Liver (tissue), 9 donors: ENCODE measurements around the gene PSEN1. TPM values are rescaled to one million over a fixed set of nuclear protein-coding genes. Genes with fewer than 3 reads are reported as not detected.

Experiments used
- DNase-seq: peaks from one replicate; pipeline ENCODE4 v3.0.0-alpha.2; 2017; ENCODE audit warnings: low spot score
- H3K27ac ChIP-seq, 2 donors: one replicate each; pipeline ENCODE4 v1.7.0; 2013; ENCODE audit warnings: inconsistent platforms in 2 of 2, low read length in 2 of 2, control low read depth in 1 of 2, low read depth in 1 of 2, mild to moderate bottlenecking in 1 of 2
- H3K27me3 ChIP-seq, 4 donors: one replicate each; pipeline versions ENCODE4 v1.6.1 to v1.7.0; 2013; ENCODE audit warnings: low read length in 3 of 4, inconsistent platforms in 1 of 4, mild to moderate bottlenecking in 1 of 4, moderate library complexity in 1 of 4; ENCODE audit not compliant: control insufficient read depth in 4 of 4, insufficient read depth in 4 of 4
- H3K36me3 ChIP-seq, 4 donors: one replicate each; pipeline versions ENCODE4 v1.6.1 to v1.7.0; 2013; ENCODE audit warnings: low read length in 3 of 4, mild to moderate bottlenecking in 3 of 4, low read depth in 1 of 4, moderate library complexity in 1 of 4; ENCODE audit not compliant: control insufficient read depth in 4 of 4, insufficient read depth in 3 of 4
- H3K4me1 ChIP-seq, 4 donors: one replicate each; pipeline versions ENCODE4 v1.6.1 to v1.7.0; 2013; ENCODE audit warnings: low read length in 3 of 4, mild to moderate bottlenecking in 3 of 4, moderate library complexity in 1 of 4; ENCODE audit not compliant: control insufficient read depth in 4 of 4, insufficient read depth in 4 of 4
- H3K4me3 ChIP-seq, 3 donors: one replicate each; pipeline versions ENCODE4 v1.6.1 to v1.7.0; 2013; ENCODE audit warnings: low read length in 3 of 3, control low read depth in 1 of 3, low read depth in 1 of 3, mild to moderate bottlenecking in 1 of 3
- H3K9ac ChIP-seq, 2 donors: one replicate each; pipeline ENCODE4 v1.7.0; 2013; ENCODE audit warnings: low read length in 2 of 2, mild to moderate bottlenecking in 2 of 2, moderate library complexity in 2 of 2, control low read depth in 1 of 2, low read depth in 1 of 2
- H3K9me3 ChIP-seq, 4 donors: one replicate each; pipeline versions ENCODE4 v1.6.1 to v1.7.0; 2013; ENCODE audit warnings: low read length in 3 of 4; ENCODE audit not compliant: control insufficient read depth in 4 of 4
- FOXA2 ChIP-seq: IDR thresholded peaks from 2 replicates; pipeline ENCODE4 v1.6.1; 2016; ENCODE audit warnings: antibody characterized with exemption
- GABPA ChIP-seq, 2 donors: IDR thresholded peaks in 1 of 2; conservative IDR thresholded peaks in 1 of 2; 2 replicates each; pipeline ENCODE4 v1.6.1; 2016; ENCODE audit warnings: antibody characterized with exemption in 2 of 2, mild to moderate bottlenecking in 1 of 2, moderate library complexity in 1 of 2
- HNF4A ChIP-seq, 2 donors: conservative IDR thresholded peaks; 2 replicates each; pipeline ENCODE4 v1.6.1; 2016; ENCODE audit warnings: antibody characterized with exemption in 2 of 2, mild to moderate bottlenecking in 2 of 2
- HNF4G ChIP-seq: IDR thresholded peaks from 2 replicates; pipeline ENCODE4 v1.6.1; 2016; ENCODE audit warnings: antibody characterized with exemption
- JUND ChIP-seq, 2 donors: IDR thresholded peaks; 2 replicates each; pipeline ENCODE4 v1.6.1; 2016; ENCODE audit warnings: antibody characterized with exemption in 2 of 2
- RXRA ChIP-seq, 2 donors: IDR thresholded peaks; 2 replicates each; pipeline ENCODE4 v1.6.1; 2017 to 2018; ENCODE audit warnings: antibody characterized with exemption in 2 of 2, mild to moderate bottlenecking in 1 of 2
- SP1 ChIP-seq: IDR thresholded peaks from 2 replicates; pipeline ENCODE4 v1.6.1; 2018; ENCODE audit warnings: antibody characterized with exemption, mild to moderate bottlenecking
- TAF1 ChIP-seq: conservative IDR thresholded peaks from 2 replicates; pipeline ENCODE4 v1.6.1; 2016; ENCODE audit warnings: antibody characterized with exemption, mild to moderate bottlenecking
- YY1 ChIP-seq: IDR thresholded peaks from 2 replicates; pipeline ENCODE4 v1.6.1; 2016; ENCODE audit warnings: antibody characterized with exemption, mild to moderate bottlenecking
- WGBS: extraction: QIAGEN DNeasy Blood & Tissue Kit; methylation state at CpG from one replicate; pipeline ENCODE4 v1.1.7; 2013; 5-methylcytosine and 5-hydroxymethylcytosine counted together
- polyA plus RNA-seq, 2 donors: library from polyadenylated mRNA; stranded (reverse) in 1 of 2; unstranded in 1 of 2; fragments of 200-250 nt in 1 of 2; fragments of >200 nt in 1 of 2; fragmentation: Nextera tagmentation in 1 of 2; extraction: Ambion mirVana in 1 of 2; gene quantifications; one replicate each; pipeline versions ENCODE4 v1.2.1 to v1.2.3, GENCODE V29; 2013 to 2015
- total RNA-seq, 2 donors: library from RNA; depleted of rRNA; stranded (reverse); fragments of >200 nt; gene quantifications; one replicate each; pipeline ENCODE4 v1.2.3, GENCODE V29; 2014
- TF ChIP-seq, protein P1 (sequence below): IDR thresholded peaks from 2 replicates; pipeline ENCODE4 v1.6.1; 2016; ENCODE audit warnings: antibody characterized with exemption
- TF ChIP-seq, protein P2 (sequence below): IDR thresholded peaks from 2 replicates; pipeline ENCODE4 v1.6.1; 2016; ENCODE audit warnings: antibody characterized with exemption
- TF ChIP-seq, protein P3 (sequence below): fragments of 150-350 bp; IDR thresholded peaks from 2 replicates; pipeline ENCODE4 v1.5.1; 2017; ENCODE audit warnings: improper control_type of control experiment, low read depth, low read length; ENCODE audit not compliant: missing input control
- TF ChIP-seq, protein P4 (sequence below): IDR thresholded peaks from 2 replicates; pipeline ENCODE4 v1.6.1; 2016; ENCODE audit warnings: antibody characterized with exemption, mild to moderate bottlenecking
- TF ChIP-seq, protein P5 (sequence below): IDR thresholded peaks from 2 replicates; pipeline ENCODE4 v1.6.1; 2016; ENCODE audit warnings: antibody characterized with exemption
- donor health status: healthy.
- donor health status: healthy.
- donor health status: healthy.
- donor health status: healthy.
- donor health status: healthy.

Gene PSEN1
- total and polyA plus RNA-seq, 4 donors, result 10.4 to 36.2 (median 19.9) TPM

DNA sequence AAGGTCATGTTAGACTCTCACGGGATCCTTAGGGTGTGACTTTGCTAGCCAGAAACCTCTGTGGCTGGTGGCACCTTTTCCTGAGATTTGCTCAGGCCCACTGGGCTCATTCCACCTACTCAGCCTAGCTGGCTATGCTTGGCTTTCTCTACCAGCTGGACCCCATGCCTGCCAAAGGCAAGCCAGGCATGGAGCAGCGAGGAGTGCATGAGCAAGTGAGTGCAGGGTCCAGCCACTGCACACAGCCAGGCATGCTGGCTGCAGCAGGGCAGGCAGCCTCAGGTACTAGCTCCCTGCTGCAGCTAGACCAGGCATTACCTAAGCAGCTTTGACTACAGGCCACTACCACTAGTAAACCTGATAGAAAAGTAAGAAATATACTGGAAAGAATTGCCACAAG lies 71.3 kb downstream of the PSEN1 start:
- Histone ChIP-seq H3K27me3 (no peaks in the 10 kb centered on the region), H3K4me3 (no peak overlapping the region), H3K36me3 (peaks cover 11 to 38% (median 32%) of the 10 kb centered on the region in 4 donors), H3K9ac (no peak overlapping the region), H3K9me3 (no peaks in the 10 kb centered on the region), H3K4me1 (no peaks in the 10 kb centered on the region), H3K27ac (no peak overlapping the region)
- TF ChIP-seq FOXA2 (no peak), JUND (IDR thresholded peaks at IDR 0.05) (no peak), SP1 (no peak), TAF1 (no peak), HNF4G (no peak)
- TF ChIP-seq, protein P1, sequence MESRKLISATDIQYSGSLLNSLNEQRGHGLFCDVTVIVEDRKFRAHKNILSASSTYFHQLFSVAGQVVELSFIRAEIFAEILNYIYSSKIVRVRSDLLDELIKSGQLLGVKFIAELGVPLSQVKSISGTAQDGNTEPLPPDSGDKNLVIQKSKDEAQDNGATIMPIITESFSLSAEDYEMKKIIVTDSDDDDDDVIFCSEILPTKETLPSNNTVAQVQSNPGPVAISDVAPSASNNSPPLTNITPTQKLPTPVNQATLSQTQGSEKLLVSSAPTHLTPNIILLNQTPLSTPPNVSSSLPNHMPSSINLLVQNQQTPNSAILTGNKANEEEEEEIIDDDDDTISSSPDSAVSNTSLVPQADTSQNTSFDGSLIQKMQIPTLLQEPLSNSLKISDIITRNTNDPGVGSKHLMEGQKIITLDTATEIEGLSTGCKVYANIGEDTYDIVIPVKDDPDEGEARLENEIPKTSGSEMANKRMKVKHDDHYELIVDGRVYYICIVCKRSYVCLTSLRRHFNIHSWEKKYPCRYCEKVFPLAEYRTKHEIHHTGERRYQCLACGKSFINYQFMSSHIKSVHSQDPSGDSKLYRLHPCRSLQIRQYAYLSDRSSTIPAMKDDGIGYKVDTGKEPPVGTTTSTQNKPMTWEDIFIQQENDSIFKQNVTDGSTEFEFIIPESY, result no peak
- TF ChIP-seq, protein P2, sequence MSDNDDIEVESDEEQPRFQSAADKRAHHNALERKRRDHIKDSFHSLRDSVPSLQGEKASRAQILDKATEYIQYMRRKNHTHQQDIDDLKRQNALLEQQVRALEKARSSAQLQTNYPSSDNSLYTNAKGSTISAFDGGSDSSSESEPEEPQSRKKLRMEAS, result no peak
- TF ChIP-seq, protein P3, sequence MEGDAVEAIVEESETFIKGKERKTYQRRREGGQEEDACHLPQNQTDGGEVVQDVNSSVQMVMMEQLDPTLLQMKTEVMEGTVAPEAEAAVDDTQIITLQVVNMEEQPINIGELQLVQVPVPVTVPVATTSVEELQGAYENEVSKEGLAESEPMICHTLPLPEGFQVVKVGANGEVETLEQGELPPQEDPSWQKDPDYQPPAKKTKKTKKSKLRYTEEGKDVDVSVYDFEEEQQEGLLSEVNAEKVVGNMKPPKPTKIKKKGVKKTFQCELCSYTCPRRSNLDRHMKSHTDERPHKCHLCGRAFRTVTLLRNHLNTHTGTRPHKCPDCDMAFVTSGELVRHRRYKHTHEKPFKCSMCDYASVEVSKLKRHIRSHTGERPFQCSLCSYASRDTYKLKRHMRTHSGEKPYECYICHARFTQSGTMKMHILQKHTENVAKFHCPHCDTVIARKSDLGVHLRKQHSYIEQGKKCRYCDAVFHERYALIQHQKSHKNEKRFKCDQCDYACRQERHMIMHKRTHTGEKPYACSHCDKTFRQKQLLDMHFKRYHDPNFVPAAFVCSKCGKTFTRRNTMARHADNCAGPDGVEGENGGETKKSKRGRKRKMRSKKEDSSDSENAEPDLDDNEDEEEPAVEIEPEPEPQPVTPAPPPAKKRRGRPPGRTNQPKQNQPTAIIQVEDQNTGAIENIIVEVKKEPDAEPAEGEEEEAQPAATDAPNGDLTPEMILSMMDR, result no peak
- TF ChIP-seq, protein P4, sequence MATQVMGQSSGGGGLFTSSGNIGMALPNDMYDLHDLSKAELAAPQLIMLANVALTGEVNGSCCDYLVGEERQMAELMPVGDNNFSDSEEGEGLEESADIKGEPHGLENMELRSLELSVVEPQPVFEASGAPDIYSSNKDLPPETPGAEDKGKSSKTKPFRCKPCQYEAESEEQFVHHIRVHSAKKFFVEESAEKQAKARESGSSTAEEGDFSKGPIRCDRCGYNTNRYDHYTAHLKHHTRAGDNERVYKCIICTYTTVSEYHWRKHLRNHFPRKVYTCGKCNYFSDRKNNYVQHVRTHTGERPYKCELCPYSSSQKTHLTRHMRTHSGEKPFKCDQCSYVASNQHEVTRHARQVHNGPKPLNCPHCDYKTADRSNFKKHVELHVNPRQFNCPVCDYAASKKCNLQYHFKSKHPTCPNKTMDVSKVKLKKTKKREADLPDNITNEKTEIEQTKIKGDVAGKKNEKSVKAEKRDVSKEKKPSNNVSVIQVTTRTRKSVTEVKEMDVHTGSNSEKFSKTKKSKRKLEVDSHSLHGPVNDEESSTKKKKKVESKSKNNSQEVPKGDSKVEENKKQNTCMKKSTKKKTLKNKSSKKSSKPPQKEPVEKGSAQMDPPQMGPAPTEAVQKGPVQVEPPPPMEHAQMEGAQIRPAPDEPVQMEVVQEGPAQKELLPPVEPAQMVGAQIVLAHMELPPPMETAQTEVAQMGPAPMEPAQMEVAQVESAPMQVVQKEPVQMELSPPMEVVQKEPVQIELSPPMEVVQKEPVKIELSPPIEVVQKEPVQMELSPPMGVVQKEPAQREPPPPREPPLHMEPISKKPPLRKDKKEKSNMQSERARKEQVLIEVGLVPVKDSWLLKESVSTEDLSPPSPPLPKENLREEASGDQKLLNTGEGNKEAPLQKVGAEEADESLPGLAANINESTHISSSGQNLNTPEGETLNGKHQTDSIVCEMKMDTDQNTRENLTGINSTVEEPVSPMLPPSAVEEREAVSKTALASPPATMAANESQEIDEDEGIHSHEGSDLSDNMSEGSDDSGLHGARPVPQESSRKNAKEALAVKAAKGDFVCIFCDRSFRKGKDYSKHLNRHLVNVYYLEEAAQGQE, result no peak
- WGBS, result 93% methylated on average over 2 of the region's 2 CpGs
- DNase-seq, result no peak

DNA sequence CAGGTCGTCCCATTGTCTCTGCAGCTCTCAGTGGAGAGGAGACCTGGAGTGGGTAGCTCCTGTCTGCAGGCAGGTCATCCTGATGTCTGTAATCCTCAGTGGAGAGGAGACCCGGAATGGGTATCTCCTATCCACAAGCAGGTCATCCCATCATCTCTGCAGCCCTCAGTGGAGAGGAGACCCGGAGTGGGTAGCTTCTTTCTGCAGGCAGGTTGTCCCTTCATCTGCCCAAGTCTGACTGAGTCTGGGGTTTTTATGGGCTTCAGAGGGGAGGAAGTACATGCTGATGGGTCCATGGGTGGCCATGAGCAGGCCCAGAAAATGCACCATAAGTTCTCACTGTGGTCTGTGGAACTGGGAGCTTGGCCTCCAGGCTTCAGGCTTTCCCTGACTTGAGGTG lies 72.1 kb downstream of the PSEN1 start:
- Histone ChIP-seq H3K4me3 (no peak overlapping the region), H3K36me3 (peaks cover 11 to 42% (median 37%) of the 10 kb centered on the region in 4 donors), H3K9me3 (no peaks in the 10 kb centered on the region), H3K4me1 (no peaks in the 10 kb centered on the region), H3K27ac (no peak overlapping the region), H3K9ac (no peak overlapping the region), H3K27me3 (no peaks in the 10 kb centered on the region)
- TF ChIP-seq HNF4A (conservative IDR thresholded peaks at IDR 0.05) (no peak), YY1 (no peak), FOXA2 (no peak), GABPA (IDR thresholded peaks at IDR 0.05 in 1 of 2, conservative IDR thresholded peaks at IDR 0.05 in 1 of 2) (no peak), HNF4G (no peak), RXRA (IDR thresholded peaks at IDR 0.05) (no peak), JUND (IDR thresholded peaks at IDR 0.05) (no peak), TAF1 (no peak)
- TF ChIP-seq, protein P4, result no peak
- TF ChIP-seq, protein P3, result no peak
- TF ChIP-seq, protein P1, result no peak
- TF ChIP-seq, protein P5, sequence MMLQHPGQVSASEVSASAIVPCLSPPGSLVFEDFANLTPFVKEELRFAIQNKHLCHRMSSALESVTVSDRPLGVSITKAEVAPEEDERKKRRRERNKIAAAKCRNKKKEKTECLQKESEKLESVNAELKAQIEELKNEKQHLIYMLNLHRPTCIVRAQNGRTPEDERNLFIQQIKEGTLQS, result no peak
- 97% methylated on average over 3 of the region's 3 CpGs for WGBS
- DNase-seq, result no peak
